H1 (cell line): ENCODE results near the gene ARCN1. TPM values are rescaled to one million over a fixed set of nuclear protein-coding genes. Genes with fewer than 3 reads are reported as not detected.

Source experiments
- CTCF ChIA-PET: fragments of 300-600 bp; sonication (Branson Sonifier 250); formaldehyde crosslinking; loops from one replicate; lab custom pipeline; 2021; ENCODE audit not compliant: partially characterized antibody; lab: Charles Lee
- POLR2A ChIA-PET: fragments of 300-600 bp; sonication (Branson Sonifier 250); formaldehyde crosslinking; loops from one replicate; lab custom pipeline; 2021; ENCODE audit warnings: inconsistent platforms; ENCODE audit not compliant: partially characterized antibody; lab: Charles Lee
- DNase-seq, 2 experiments: peaks; one replicate each; pipeline versions ENCODE4 v3.0.0 to v3.0.0-alpha.2; 2010 to 2022; ENCODE audit warnings: low spot score in 2 of 2, low read depth in 1 of 2, mixed read lengths in 1 of 2
- FAIRE-seq: peaks from 2 replicates; lab custom pipeline; 2011; peaks lifted over from hg19 to GRCh38; lab: Jason Lieb, UNC
- H2AFZ ChIP-seq: 2 replicates; pipeline ENCODE4 v1.8.1; 2012; ENCODE audit warnings: low read length, inconsistent platforms
- H2AK5ac ChIP-seq: 2 replicates; pipeline ENCODE4 v1.6.1; 2013; ENCODE audit warnings: low read depth, low read length
- H2BK120ac ChIP-seq: replicated peaks from 2 replicates; pipeline ENCODE3; 2013; ENCODE audit warnings: low read depth, low read length, inconsistent platforms
- H2BK12ac ChIP-seq: 2 replicates; pipeline ENCODE4 v1.6.1; 2013; ENCODE audit warnings: low read depth, low read length
- H2BK15ac ChIP-seq: 2 replicates; pipeline ENCODE4 v1.6.1; 2013; ENCODE audit warnings: low read length
- H2BK20ac ChIP-seq: 2 replicates; pipeline ENCODE4 v1.6.1; 2013; ENCODE audit warnings: low read length
- H2BK5ac ChIP-seq: 2 replicates; pipeline ENCODE4 v1.6.1; 2013; ENCODE audit warnings: low read depth, low read length
- H3K14ac ChIP-seq: 2 replicates; pipeline ENCODE4 v1.6.1; 2013; ENCODE audit warnings: inconsistent platforms; ENCODE audit not compliant: insufficient read length
- H3K18ac ChIP-seq: 2 replicates; pipeline ENCODE4 v1.6.1; 2013; ENCODE audit warnings: low read length; ENCODE audit errors: extremely low read depth
- H3K23ac ChIP-seq: 2 replicates; pipeline ENCODE4 v1.6.1; 2013; ENCODE audit warnings: inconsistent platforms; ENCODE audit not compliant: insufficient read length
- H3K23me2 ChIP-seq: 2 replicates; pipeline ENCODE4 v1.6.1; 2013; ENCODE audit warnings: low read depth, low read length
- H3K27ac ChIP-seq: 2 replicates; pipeline ENCODE4 v1.6.1; 2011; ENCODE audit warnings: low read depth, low read length, inconsistent platforms
- H3K27me3 ChIP-seq, 4 experiments: replicated peaks in 1 of 4; 1 replicate in 1 of 4; 2 replicates in 3 of 4; pipeline versions ENCODE4 v1.6.1 to v1.8.1; 2011 to 2013; ENCODE audit warnings: low read length in 3 of 4, mild to moderate bottlenecking in 3 of 4, inconsistent platforms in 2 of 4, mixed read lengths in 2 of 4, moderate library complexity in 1 of 4; ENCODE audit not compliant: control insufficient read depth in 3 of 4, insufficient read depth in 3 of 4; ENCODE audit errors: extremely low read depth in 1 of 4
- H3K36me3 ChIP-seq, 4 experiments: 2 replicates each; pipeline versions ENCODE4 v1.6.1 to v1.8.1; 2011 to 2013; ENCODE audit warnings: mild to moderate bottlenecking in 4 of 4, low read length in 3 of 4, moderate library complexity in 2 of 4, control low read depth in 1 of 4, inconsistent platforms in 1 of 4; ENCODE audit not compliant: insufficient read depth in 4 of 4, control insufficient read depth in 2 of 4
- H3K4ac ChIP-seq: replicated peaks from 2 replicates; pipeline ENCODE3; 2013; ENCODE audit warnings: low read length, low read depth, mixed read lengths, inconsistent platforms; ENCODE audit not compliant: insufficient read length
- H3K4me1 ChIP-seq, 4 experiments: replicated peaks in 1 of 4; 1 replicate in 1 of 4; 2 replicates in 3 of 4; pipeline versions ENCODE4 v1.6.1 to v1.8.1; 2011 to 2013; ENCODE audit warnings: low read length in 3 of 4, inconsistent platforms in 2 of 4, mixed read lengths in 1 of 4; ENCODE audit not compliant: insufficient read depth in 4 of 4, control insufficient read depth in 3 of 4
- H3K4me2 ChIP-seq, 2 experiments: 2 replicates each; pipeline versions ENCODE4 v1.6.1 to v1.8.1; 2011 to 2013; ENCODE audit warnings: low read depth in 2 of 2, low read length in 2 of 2, control low read depth in 1 of 2, inconsistent platforms in 1 of 2, mild to moderate bottlenecking in 1 of 2; ENCODE audit not compliant: insufficient read depth in 1 of 2
- H3K4me3 ChIP-seq, 4 experiments: fragments of 200-600, 300-600 bp in 1 of 4; sonication (generic), shearing (Covaris generic), sonication (Bioruptor Twin) in 1 of 4; 2 replicates each; pipeline versions ENCODE4 v1.5.1 to v1.8.1; 2011 to 2016; ENCODE audit warnings: low read length in 4 of 4, low read depth in 3 of 4, control low read depth in 2 of 4, inconsistent platforms in 2 of 4, mild to moderate bottlenecking in 2 of 4, mixed read lengths in 1 of 4, moderate library complexity in 1 of 4; ENCODE audit not compliant: insufficient read depth in 2 of 4; ENCODE audit errors: extremely low read depth in 1 of 4
- H3K56ac ChIP-seq: replicated peaks from 2 replicates; pipeline ENCODE3; 2013; ENCODE audit warnings: low read depth, mild to moderate bottlenecking, mixed read lengths, low read length, inconsistent platforms; ENCODE audit not compliant: insufficient read length
- H3K79me1 ChIP-seq: 2 replicates; pipeline ENCODE4 v1.6.1; 2013; ENCODE audit warnings: low read depth, low read length, control low read depth
- H3K79me2 ChIP-seq, 2 experiments: 2 replicates each; pipeline versions ENCODE4 v1.6.1 to v1.8.1; 2012 to 2013; ENCODE audit warnings: low read length in 2 of 2, mild to moderate bottlenecking in 2 of 2, inconsistent platforms in 1 of 2; ENCODE audit not compliant: insufficient read depth in 2 of 2, control insufficient read depth in 1 of 2
- H3K9ac ChIP-seq, 4 experiments: replicated peaks in 1 of 4; 1 replicate in 1 of 4; 2 replicates in 3 of 4; pipeline versions ENCODE4 v1.6.1 to v1.8.1; 2011 to 2013; ENCODE audit warnings: low read depth in 3 of 4, low read length in 3 of 4, control low read depth in 2 of 4, mild to moderate bottlenecking in 2 of 4, moderate library complexity in 2 of 4, inconsistent platforms in 1 of 4; ENCODE audit errors: extremely low read depth in 1 of 4
- H3K9me3 ChIP-seq, 2 experiments: 2 replicates each; pipeline versions ENCODE4 v1.6.1 to v1.8.1; 2012 to 2013; ENCODE audit warnings: mild to moderate bottlenecking in 2 of 2, moderate library complexity in 2 of 2, control low read depth in 1 of 2, inconsistent platforms in 1 of 2, low read depth in 1 of 2, low read length in 1 of 2, mixed read lengths in 1 of 2; ENCODE audit not compliant: insufficient read depth in 2 of 2
- H4K20me1 ChIP-seq, 2 experiments: replicated peaks in 1 of 2; 2 replicates each; pipeline versions ENCODE3 to v1.8.1; 2011 to 2013; ENCODE audit warnings: inconsistent platforms in 2 of 2, low read length in 2 of 2, mild to moderate bottlenecking in 1 of 2; ENCODE audit not compliant: insufficient read depth in 2 of 2, control insufficient read depth in 1 of 2
- H4K5ac ChIP-seq: 2 replicates; pipeline ENCODE4 v1.6.1; 2013; ENCODE audit warnings: low read length, low read depth, mixed read lengths, inconsistent platforms; ENCODE audit not compliant: insufficient read length
- H4K8ac ChIP-seq: 2 replicates; pipeline ENCODE4 v1.8.0; 2013; ENCODE audit warnings: mild to moderate bottlenecking, moderate library complexity, low read length, inconsistent platforms; ENCODE audit not compliant: insufficient read depth; ENCODE audit errors: extremely low read depth
- H4K91ac ChIP-seq: replicated peaks from 2 replicates; pipeline ENCODE3; 2013; ENCODE audit warnings: low read length, mixed read lengths, inconsistent platforms; ENCODE audit not compliant: insufficient read length
- BACH1 ChIP-seq: IDR thresholded peaks from 2 replicates; pipeline ENCODE4 v1.6.1; 2012; ENCODE audit warnings: low read length, improper control_type of control experiment
- CREB1 ChIP-seq: IDR thresholded peaks from 2 replicates; pipeline ENCODE4 v1.6.1; 2012; ENCODE audit warnings: inconsistent platforms
- SAP30 ChIP-seq: fragments of 300-600 bp; sonication (generic); IDR thresholded peaks from 2 replicates; pipeline ENCODE4 v1.7.1; 2012; ENCODE audit warnings: low read length, moderate library complexity, mild to moderate bottlenecking, inconsistent platforms; ENCODE audit not compliant: insufficient read depth, insufficient replicate concordance
- SP2 ChIP-seq: IDR thresholded peaks from 2 replicates; pipeline ENCODE4 v1.6.1; 2012; ENCODE audit warnings: mild to moderate bottlenecking, low read length, inconsistent platforms
- WGBS, 2 experiments: shearing (Covaris generic) in 1 of 2; methylation state at CpG; one replicate each; pipeline versions ENCODE4 v1.1.6 to v1.1.7; 2013 to 2015; ENCODE audit warnings: low lambda C conversion rate in 2 of 2, mixed read lengths in 2 of 2, inconsistent platforms in 1 of 2, low coverage in 1 of 2, missing lambda C conversion rate in 1 of 2; ENCODE audit not compliant: insufficient replicate concordance in 2 of 2, insufficient coverage in 1 of 2, insufficient read length in 1 of 2; ENCODE audit errors: extremely low coverage in 1 of 2, missing lambda C conversion rate in 1 of 2; 5-methylcytosine and 5-hydroxymethylcytosine counted together
- polyA plus RNA-seq, 7 experiments: library from polyadenylated mRNA; depleted of rRNA in 3 of 7; stranded (reverse) in 5 of 7; unstranded in 2 of 7; fragments of >200 nt in 5 of 7; fragments of 200-250 nt in 2 of 7; gene quantifications; 1 replicate in 5 of 7; 2 replicates in 1 of 7; 4 replicates in 1 of 7; pipeline versions ENCODE4 v1.2.1 to v1.2.3, GENCODE V29; 2011 to 2013; ENCODE audit warnings: missing spikeins in 2 of 7, mixed read lengths in 2 of 7
- total RNA-seq: library from RNA; stranded (reverse); fragmentation: NEBNext Ultra II Directional; extraction: Animal tissue kit (Norgen Biotek cat#: 25700); gene quantifications from 2 replicates; pipeline ENCODE4 v1.2.1, GENCODE V29; 2021
- TF ChIP-seq, protein P1 (sequence below): IDR thresholded peaks from 2 replicates; pipeline ENCODE4 v1.6.1; 2012; ENCODE audit warnings: inconsistent platforms

The ARCN1 gene
- total and polyA plus RNA-seq, 2 of the 8 experiments (the other 6 are each of a cell fraction or from before 2014, with no cell fraction given): 132 to 146 TPM

DNA sequence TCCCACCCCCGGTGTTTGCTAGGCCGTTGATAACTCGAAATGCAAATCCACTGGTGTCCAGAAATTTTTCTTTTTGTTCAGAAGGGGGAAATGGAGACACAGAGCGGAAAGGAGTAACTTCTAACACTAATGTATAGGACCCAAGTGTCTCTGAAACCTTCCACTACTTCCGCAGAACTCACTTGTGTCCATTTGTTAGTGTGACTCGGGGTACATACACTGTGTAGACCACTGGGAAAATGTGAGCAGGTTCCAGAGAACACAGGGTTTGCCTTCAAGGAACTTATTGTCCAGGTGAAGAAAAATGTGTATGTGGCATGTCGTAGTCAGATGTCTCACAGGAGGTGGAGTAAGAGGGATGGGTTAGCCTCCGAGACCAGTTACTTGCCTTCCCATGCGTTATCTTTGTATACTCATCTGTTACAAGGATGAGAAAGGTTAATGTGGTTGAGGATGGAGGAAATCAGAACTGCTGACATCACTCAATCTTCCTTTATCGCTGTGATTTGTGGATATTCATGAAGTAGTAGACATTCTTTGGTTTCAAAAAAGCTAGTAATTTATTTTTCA lies 857 bp downstream of the ARCN1 start:
- WGBS, 2 experiments: 27% methylated on average over 10 of the region's 10 CpGs; no CpG with 5 or more reads in 1 of the 2 experiments
- FAIRE-seq (no peak), DNase-seq (no peak)
- no peak overlapping the region for H4K91ac ChIP-seq
- H3K18ac ChIP-seq: peak overlapping the region; percentile 95; the same call in 1 of the 2 replicates
- H2BK12ac ChIP-seq: no peak overlapping the region
- H2AFZ ChIP-seq: no peak overlapping the region
- H3K4me2 ChIP-seq: peak overlapping the region; percentile 81 to 91
- peaks cover 0 to 4% (median 0%) of the 10 kb centered on the region in 4 experiments; a peak in 1 of 7 replicates for H3K4me1 ChIP-seq
- H3K79me1 ChIP-seq: no peaks in the 10 kb centered on the region; the same call in 1 of the 2 replicates
- H3K79me2 ChIP-seq: peaks cover 13 to 56% of the 10 kb centered on the region in 2 experiments
- no peaks in the 10 kb centered on the region for H3K27me3 ChIP-seq
- H3K23me2 ChIP-seq: peaks cover 7% of the 10 kb centered on the region; the same call in 1 of the 2 replicates
- no peak overlapping the region for H2BK20ac ChIP-seq
- no peak overlapping the region; the same call in 1 of the 2 replicates for H3K27ac ChIP-seq
- no peak overlapping the region for H4K8ac ChIP-seq
- H3K4ac ChIP-seq: no peak overlapping the region
- peaks cover 8 to 10% of the 10 kb centered on the region in 2 experiments for H4K20me1 ChIP-seq
- no peaks in the 10 kb centered on the region for H3K9me3 ChIP-seq
- H3K36me3 ChIP-seq: no peaks in the 10 kb centered on the region
- peak overlapping the region; percentile 73 to 94 (median 88) for H3K9ac ChIP-seq
- H2BK15ac ChIP-seq: no peak overlapping the region
- CTCF ChIA-PET: interaction anchor here (0.8 to 1.2 kb wide), 2 partner anchors 36 to 117 kb away, joined by 3 read pairs; no protein-coding TSS in a partner anchor
- H4K5ac ChIP-seq: no peak overlapping the region
- peak overlapping the region; percentile 94 to 100 (median 95) for H3K4me3 ChIP-seq
- POLR2A ChIA-PET: interaction anchor here (0.6 to 1.6 kb wide), 4 partner anchors 8 to 64 kb away, joined by 3 to 7 read pairs (median 6); partner anchors contain the start of gene TMEM25
- H3K56ac ChIP-seq: no peak overlapping the region
- H2BK120ac ChIP-seq: no peak overlapping the region
- TF ChIP-seq CREB1: no peak
- TF ChIP-seq SAP30: no peak
- TF ChIP-seq BACH1: no peak
- TF ChIP-seq, protein P1, sequence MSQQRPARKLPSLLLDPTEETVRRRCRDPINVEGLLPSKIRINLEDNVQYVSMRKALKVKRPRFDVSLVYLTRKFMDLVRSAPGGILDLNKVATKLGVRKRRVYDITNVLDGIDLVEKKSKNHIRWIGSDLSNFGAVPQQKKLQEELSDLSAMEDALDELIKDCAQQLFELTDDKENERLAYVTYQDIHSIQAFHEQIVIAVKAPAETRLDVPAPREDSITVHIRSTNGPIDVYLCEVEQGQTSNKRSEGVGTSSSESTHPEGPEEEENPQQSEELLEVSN: no peak
- no peak for TF ChIP-seq SP2
- H2AK5ac ChIP-seq: no peak overlapping the region
- H2BK5ac ChIP-seq: no peak overlapping the region
- no peak overlapping the region for H3K23ac ChIP-seq
- no peak overlapping the region for H3K14ac ChIP-seq
